Measurements from ENCODE around the gene BTBD9.

DNA sequence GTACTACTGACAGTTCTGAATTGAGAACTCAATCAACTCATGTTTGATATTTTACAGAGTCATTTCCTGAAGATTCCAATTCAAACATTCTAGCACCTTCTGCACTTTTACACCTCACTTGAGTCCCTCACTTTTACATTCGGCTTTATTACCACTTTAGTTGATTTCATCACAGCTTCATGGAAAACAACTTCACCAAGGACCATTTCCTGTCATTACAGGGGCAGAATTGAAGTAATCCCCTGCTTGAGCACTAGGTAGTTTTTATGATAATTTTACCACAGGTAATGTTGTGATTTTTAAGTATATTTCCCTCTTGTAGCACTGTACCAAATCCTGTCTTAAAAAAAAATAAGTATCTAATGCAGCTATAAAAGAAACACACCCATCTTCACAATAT, 312.9 kb downstream of the BTBD9 start:
- TF ChIP-seq CTCF (IDR thresholded peaks at IDR 0.05), result no peak
- TF ChIP-seq POLR2A (IDR thresholded peaks at IDR 0.05), result no peak
